ENCODE measurements around the gene PRPF6. TPM values are rescaled to one million over a fixed set of nuclear protein-coding genes. Genes with fewer than 3 reads are reported as not detected.

Gene PRPF6
- total and polyA plus RNA-seq, 2 donors (not counting 3 experiments of a cell fraction or from before 2014, with no cell fraction given), result 35.3 to 67.4 TPM

DNA sequence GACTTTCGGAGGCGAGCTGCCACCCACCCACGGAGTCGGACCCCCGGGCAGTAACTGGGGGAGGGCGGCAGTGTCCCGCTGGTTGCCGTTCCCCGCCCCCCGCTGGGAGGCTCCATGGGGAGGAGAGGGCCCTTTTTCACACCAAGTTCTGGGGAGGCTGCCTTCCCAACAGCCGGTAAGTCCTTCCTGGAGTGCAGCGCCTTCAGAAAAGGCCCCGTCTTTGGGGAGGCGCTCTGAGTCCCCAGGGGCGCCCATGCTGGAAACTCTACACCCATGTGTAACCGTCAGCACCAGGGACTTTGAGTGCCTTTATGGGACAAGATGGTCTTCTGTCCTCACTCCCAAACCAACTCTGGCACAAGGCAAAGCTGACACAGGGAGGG is 68.9 kb downstream of the PRPF6 start:
- H3K9me1 ChIP-seq (replicated peaks; ENCODE audit: control insufficient read depth, extremely low read depth, insufficient read depth, low read length), result no peaks in the 10 kb centered on the region
- H4K20me1 ChIP-seq (replicated peaks; ENCODE audit: control insufficient read depth, extremely low read depth, insufficient read depth, low read length), result peaks cover 3% of the 10 kb centered on the region
- intact Hi-C loops (cut with micrococcal nuclease) (loop anchor here (10.0 kb wide), 1 partner anchor 155 kb away; the partner anchor contains the start of gene DNAJC5), dilution Hi-C loops (cut with MboI; ENCODE audit: extremely low pct_ligation_motif_present, low sequenced_read_pairs) (no loop called here)
- H3K27ac ChIP-seq (ENCODE audit: insufficient read depth, low read depth, low read length), result peak overlapping the region; percentile 28
- DNase-seq (ENCODE audit: low read depth, low spot score) (peak; percentile 49), FAIRE-seq (no peak)
- no peak overlapping the region for H3K9ac ChIP-seq (replicated peaks; ENCODE audit: extremely low read depth, insufficient read depth, low read length)
- BruUV-seq (replicated peaks), result no TSS peak
- H2AFZ ChIP-seq (ENCODE audit: low read depth, low read length), result peak overlapping the region; percentile 15
- POLR2A ChIA-PET, result interaction anchor here (0.6 to 2.2 kb wide), 3 partner anchors 8 to 404 kb away, joined by 3 to 8 read pairs (median 4); no protein-coding TSS in a partner anchor
- H3K27me3 ChIP-seq (ENCODE audit: control insufficient read depth in 2 of 2, insufficient read depth in 2 of 2, low read length in 2 of 2), result no peaks in the 10 kb centered on the region
- TF ChIP-seq POLR2AphosphoS5 (IDR thresholded peaks at IDR 0.05; ENCODE audit: insufficient read depth, low read depth, low read length) (no peak), MAX (IDR thresholded peaks at IDR 0.05; ENCODE audit: insufficient read depth, insufficient read length) (no peak), MYC (IDR thresholded peaks at IDR 0.05; ENCODE audit: low read depth, low read length) (no peak), FOS (IDR thresholded peaks at IDR 0.05; ENCODE audit: borderline replicate concordance, insufficient read depth, low read length) (no peak), POLR2A (IDR thresholded peaks at IDR 0.05; ENCODE audit: low read depth, low read length) (no peak), JUN (IDR thresholded peaks at IDR 0.05; ENCODE audit: borderline replicate concordance, insufficient read depth, insufficient read length, low read depth) (no peak), GATA2 (IDR thresholded peaks at IDR 0.05; ENCODE audit: insufficient read depth, insufficient read length, low read depth, low read length) (no peak)
- CTCF ChIA-PET, result interaction anchor here (0.7 to 15.2 kb wide), 2 partner anchors 11 to 30 kb away, joined by 3 to 412 read pairs; partner anchors contain the start of gene C20orf204
- peaks cover 9 to 13% of the 10 kb centered on the region in 2 experiments for H3K36me3 ChIP-seq (ENCODE audit: control insufficient read depth in 2 of 2, extremely low read depth in 1 of 2, insufficient read depth in 2 of 2, low read length in 2 of 2)
- peak overlapping the region; percentile 12 for H3K4me2 ChIP-seq (ENCODE audit: insufficient read depth, low read length)
- H3K9me3 ChIP-seq (replicated peaks; ENCODE audit: control insufficient read depth, insufficient read depth, low read length), result no peaks in the 10 kb centered on the region
- peak overlapping the region in 1 of 3 experiments; percentile 88 for H3K4me3 ChIP-seq (replicated peaks in 1 of 3; ENCODE audit: insufficient read depth in 1 of 3, low read depth in 1 of 3, low read length in 3 of 3)
- peaks cover 75% of the 10 kb centered on the region for H3K4me1 ChIP-seq (ENCODE audit: control insufficient read depth, extremely low read depth, insufficient read depth, low read length)
- H3K79me2 ChIP-seq (ENCODE audit: control insufficient read depth, insufficient read depth, low read length), result peaks cover 20% of the 10 kb centered on the region
